ENCODE measurements around the gene SLC25A12.

DNA sequence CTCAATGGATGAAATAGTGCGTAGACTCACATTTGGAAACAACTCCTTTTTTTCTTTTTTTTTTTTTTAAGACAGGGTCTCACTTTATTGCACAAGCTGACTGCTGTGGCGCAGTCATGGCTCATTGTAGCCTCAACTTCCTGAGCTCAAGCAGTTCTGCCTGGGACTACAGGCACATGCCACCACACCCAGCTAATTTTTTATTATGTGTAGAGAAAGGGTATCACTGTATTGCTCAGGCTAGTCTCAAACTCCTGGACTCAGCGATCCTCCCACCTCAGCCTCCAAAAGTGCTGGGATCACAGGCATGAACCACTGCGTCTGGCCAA lies 45.7 kb upstream of the SLC25A12 start:
- TF ChIP-seq EP300 (IDR thresholded peaks at IDR 0.05) (no peak), CTCF (IDR thresholded peaks at IDR 0.05) (no peak)
